GM19240 (cell line): ENCODE results near the gene UCKL1.
"Not testable (repeated sequence)": the region's sequence is repeated elsewhere in the genome, so short reads cannot be mapped to it uniquely, and the experiment has no call there.

Source experiments
- DNase-seq: peaks from one replicate; pipeline ENCODE4 v3.0.0; 2011; ENCODE audit warnings: low spot score; ENCODE audit not compliant: insufficient read length

The UCKL1 gene

GRCh38 chr20:63972312-63973159 is 16.3 kb upstream of the UCKL1 start:
- DNase-seq, result no peak

- not testable (repeated sequence) for DNase-seq
Observed at GRCh38 chr20:63971960-63972311, 15.7 kb upstream of the UCKL1 start.

DNA sequence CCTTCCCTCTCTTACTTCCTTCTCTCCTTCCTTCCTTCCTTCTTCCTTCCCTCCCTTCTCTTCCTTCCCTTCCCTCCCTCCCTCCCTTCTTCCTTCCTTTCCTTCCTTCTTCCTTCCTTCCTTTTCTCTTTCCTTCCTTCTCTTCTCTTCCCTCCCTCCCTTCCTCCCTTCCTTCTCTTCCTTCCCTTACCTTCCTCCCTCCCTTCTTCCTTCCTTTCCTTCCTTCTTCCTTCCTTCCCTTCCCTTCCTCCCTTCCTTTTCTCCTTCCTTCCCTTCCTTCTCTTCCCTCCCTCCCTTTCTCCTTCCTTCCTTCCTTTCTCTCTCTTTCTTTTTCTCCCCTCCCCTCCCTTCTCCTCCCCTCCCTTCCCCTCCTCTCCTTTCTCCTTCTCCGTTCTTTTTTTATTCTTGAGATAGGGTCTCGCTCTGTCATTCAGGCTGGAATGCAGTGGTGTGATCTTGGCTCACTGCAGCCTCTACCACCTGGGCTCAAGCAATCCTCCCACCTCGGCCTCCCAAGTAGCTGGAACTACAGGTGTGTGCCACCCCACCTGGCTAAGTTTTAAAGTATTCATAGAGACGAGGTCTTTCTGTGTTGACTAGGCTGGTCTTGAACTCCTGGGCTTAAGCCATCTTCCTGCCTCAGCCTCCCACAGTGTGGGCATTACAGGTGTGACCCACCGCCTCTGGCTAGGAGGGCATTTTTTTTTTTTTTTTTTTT is 14.7 kb upstream of the UCKL1 start:
- no peak for DNase-seq

- peak; percentile 62 for DNase-seq
Observed at GRCh38 chr20:63969838-63970713, 13.9 kb upstream of the UCKL1 start, which contains the start of gene ZNF512B. TSS of gene ZNF512B (minus strand) at chr20:63969930. CDS start at chr20:63967950, 1,980 bp downstream.

GRCh38 chr20:63968928-63969760 is 12.9 kb upstream of the UCKL1 start:
- no peak for DNase-seq

DNA sequence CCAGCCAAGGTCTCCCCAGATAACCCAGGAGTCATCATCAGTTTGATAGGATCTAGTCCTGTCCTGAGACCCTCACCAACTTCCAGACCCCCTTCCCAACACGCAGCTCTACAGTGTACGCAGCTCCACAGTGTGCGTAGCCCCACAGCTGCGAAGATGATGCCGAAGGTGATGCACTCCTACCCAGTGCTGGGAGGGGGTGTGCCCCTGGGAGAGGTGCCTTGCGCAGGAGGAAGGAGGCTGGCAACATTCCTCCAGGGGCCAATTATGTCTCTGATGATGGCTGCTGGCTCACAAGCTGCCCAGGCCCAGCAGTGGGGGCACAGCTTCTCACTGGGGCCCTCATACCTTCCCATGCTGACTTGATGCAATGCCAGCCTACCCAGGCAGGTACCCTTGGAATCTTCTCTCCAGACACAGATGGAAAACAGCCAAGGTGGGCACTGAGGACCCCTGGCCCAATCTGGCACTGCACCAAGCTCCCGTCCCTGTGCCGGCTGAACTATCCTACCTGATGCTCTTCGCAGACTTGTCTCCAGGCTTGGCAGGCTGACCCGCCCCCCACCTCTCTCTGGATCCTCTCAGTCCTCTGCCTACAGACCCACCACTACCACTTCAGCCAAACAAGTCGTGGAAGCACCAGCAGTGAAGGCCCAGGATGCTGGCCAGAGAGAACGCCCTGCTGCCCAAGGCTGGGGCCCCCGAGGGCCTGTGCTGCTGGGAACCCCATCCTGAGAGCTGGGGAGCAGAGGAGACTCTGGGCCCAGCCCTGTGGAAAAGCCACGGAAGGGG is 12.1 kb upstream of the UCKL1 start:
- DNase-seq, result no peak

DNA sequence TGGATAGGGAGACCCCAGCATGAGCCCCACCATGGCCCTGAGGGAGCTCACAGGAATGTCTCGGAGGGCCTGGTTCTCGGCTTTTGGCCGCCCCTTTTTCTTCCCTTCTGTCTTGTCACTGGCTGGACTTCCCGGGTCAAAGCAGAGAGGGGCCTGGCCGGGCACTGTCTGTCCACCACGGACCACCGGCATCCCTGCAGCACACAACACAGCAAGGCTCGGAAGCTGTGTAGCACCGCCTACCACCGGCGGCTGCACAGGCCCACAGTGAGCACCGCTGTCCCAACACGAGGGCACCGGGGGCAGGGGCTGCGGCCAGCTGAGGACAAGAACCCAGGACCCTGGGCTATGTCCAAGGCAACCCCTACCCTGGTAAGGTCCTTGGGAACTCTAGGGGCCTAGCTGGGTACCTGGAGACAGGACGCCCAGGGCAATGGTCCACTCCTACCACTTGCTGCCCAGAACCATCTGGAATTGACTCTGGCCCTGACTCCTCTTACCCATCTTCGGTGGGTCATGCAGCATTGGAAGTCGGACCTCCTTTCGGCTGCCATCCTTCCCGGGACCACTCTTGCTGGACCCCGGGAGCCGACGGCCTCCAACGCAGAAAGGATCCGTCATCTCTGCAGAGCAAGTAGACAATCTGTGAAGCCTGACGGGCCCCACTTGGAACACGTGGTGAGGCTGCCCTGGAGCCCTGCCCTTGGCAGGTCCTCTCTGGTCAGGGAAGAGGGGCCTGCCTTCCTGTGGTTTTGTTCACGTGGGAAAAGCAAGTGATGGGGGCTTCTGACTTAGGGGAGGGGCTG is 11.3 kb upstream of the UCKL1 start:
- no peak for DNase-seq

- DNase-seq, result no peak
Observed at GRCh38 chr20:63966944-63967322, 10.7 kb upstream of the UCKL1 start.

GRCh38 chr20:63966172-63966943 is 10.1 kb upstream of the UCKL1 start:
- DNase-seq, result no peak

- no peak for DNase-seq
Observed at GRCh38 chr20:63964412-63964811, 8.2 kb upstream of the UCKL1 start.

DNA sequence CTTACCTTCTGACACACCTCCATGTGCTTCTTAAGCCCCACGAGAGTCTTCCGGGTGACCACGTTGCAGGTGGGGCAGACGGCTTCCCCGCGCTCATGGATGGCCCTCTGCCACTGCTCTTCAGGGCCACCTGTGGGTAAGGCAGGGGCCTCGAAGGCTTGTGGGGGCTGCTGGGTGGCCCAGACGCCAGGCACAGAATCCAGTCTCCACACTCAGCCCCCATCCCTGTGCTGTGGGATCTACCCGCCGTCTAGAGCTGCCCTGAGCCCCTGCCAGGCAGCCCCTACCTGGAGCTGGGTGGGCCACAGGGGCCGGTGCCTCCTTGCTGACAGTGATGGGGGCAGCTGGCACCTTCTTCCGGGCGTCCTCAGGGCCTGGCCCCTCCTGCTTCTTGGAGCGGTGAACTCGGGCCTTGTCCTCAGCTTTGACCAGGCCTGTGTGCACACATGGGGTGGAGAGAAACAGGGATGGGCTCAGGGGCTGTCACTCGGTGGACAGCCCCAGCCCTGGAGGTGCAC is 7.6 kb upstream of the UCKL1 start:
- DNase-seq, result no peak

DNA sequence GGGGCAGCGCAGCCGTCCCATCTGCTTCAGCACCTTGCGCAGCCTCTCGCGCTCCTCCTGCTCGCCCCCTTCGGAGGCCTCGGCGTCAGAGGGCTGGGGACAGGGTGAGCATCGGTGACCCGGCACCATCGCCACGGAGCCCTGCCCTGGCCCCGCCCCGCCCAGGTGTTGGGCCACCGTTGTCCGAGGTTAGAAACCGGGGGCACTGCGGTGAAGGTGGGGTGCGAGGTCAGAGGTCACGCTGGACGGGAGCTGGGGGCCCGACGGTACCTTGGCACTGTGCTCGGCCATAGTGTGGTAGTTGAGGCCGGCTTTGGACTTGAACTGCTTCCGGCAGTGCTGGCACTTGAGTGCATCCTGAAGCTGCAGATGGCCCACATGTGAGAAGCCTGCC is 7.1 kb upstream of the UCKL1 start:
- DNase-seq, result no peak

- no peak for DNase-seq
Observed at GRCh38 chr20:63962426-63963347, 6.5 kb upstream of the UCKL1 start.

GRCh38 chr20:63961664-63962425 is 5.6 kb upstream of the UCKL1 start:
- DNase-seq, result no peak

- not testable (repeated sequence) for DNase-seq
Observed at GRCh38 chr20:63960654-63961621, 4.7 kb upstream of the UCKL1 start.
